Astrocyte of the hippocampus (primary cell): ENCODE measurements around the gene INPPL1.
"Not testable (repeated sequence)": the region's sequence is repeated elsewhere in the genome, so short reads cannot be mapped to it uniquely, and the experiment has no call there.

Source experiments
- DNase-seq: peaks from one replicate; pipeline ENCODE4 v3.0.0; 2011; ENCODE audit warnings: low read depth, low spot score

INPPL1 gene

GRCh38 chr11:72224564-72225410 lies at the start of gene INPPL1:
Gene INPPL1, plus strand, starts transcription at chr11:72224767. Its CDS starts 218 bp downstream, at chr11:72224985.
- DNase-seq: peak; percentile 77

- no peak for DNase-seq
Observed at GRCh38 chr11:72177656-72178055, 46.9 kb upstream of the INPPL1 start.

GRCh38 chr11:72179049-72179803 lies 45.3 kb upstream of the INPPL1 start:
- no peak for DNase-seq

- DNase-seq: peak; percentile 30
Observed at GRCh38 chr11:72179804-72180396, 44.7 kb upstream of the INPPL1 start.

GRCh38 chr11:72180892-72181552 lies 43.5 kb upstream of the INPPL1 start:
- peak; percentile 17 for DNase-seq

- DNase-seq: not testable (repeated sequence)
Observed at GRCh38 chr11:72181553-72181958, 43.0 kb upstream of the INPPL1 start.

GRCh38 chr11:72188267-72188666 lies 36.3 kb upstream of the INPPL1 start:
- no peak for DNase-seq

GRCh38 chr11:72189455-72190250 lies 34.9 kb upstream of the INPPL1 start:
- peak; percentile 67 for DNase-seq

- no peak for DNase-seq
Observed at GRCh38 chr11:72190631-72191071, 33.9 kb upstream of the INPPL1 start.

GRCh38 chr11:72191961-72192381 lies 32.6 kb upstream of the INPPL1 start, which contains the start of gene FOLR1:
Gene FOLR1, plus strand, starts transcription at chr11:72192140. Its CDS starts 34 bp downstream, at chr11:72192174.
- DNase-seq: peak; percentile 50

- no peak for DNase-seq
Observed at GRCh38 chr11:72195518-72196270, 28.9 kb upstream of the INPPL1 start.

GRCh38 chr11:72201445-72201844 lies 23.1 kb upstream of the INPPL1 start:
- not testable (repeated sequence) for DNase-seq

- no peak for DNase-seq
Observed at GRCh38 chr11:72202571-72202970, 22.0 kb upstream of the INPPL1 start.

GRCh38 chr11:72203163-72203562 lies 21.4 kb upstream of the INPPL1 start:
- DNase-seq: no peak

GRCh38 chr11:72204886-72205285 lies 19.7 kb upstream of the INPPL1 start:
- DNase-seq: no peak

- DNase-seq: not testable (repeated sequence)
Observed at GRCh38 chr11:72206794-72207193, 17.8 kb upstream of the INPPL1 start.

GRCh38 chr11:72208281-72208680 lies 16.3 kb upstream of the INPPL1 start:
- DNase-seq: no peak

- DNase-seq: no peak
Observed at GRCh38 chr11:72209101-72209500, 15.5 kb upstream of the INPPL1 start.

GRCh38 chr11:72216638-72217037 lies 7.9 kb upstream of the INPPL1 start, which contains the start of gene FOLR2:
Gene FOLR2, plus strand, starts transcription at chr11:72216794. Its CDS starts 1,791 bp downstream, at chr11:72218585.
- no peak for DNase-seq

- DNase-seq: no peak
Observed at GRCh38 chr11:72217841-72218240, 6.7 kb upstream of the INPPL1 start.
